ENCODE results near the gene NACC1. TPM values are rescaled to one million over a fixed set of nuclear protein-coding genes. Genes with fewer than 3 reads are reported as not detected.
A peak's percentile ranks its signal among the peaks of the same experiment; 100 is the strongest.

Gene NACC1
- total and polyA plus RNA-seq, 2 of the 13 experiments (the other 11 are each of a cell fraction or from before 2014, with no cell fraction given), result 31.8 to 42.3 TPM

GRCh38 chr19:13150187-13150930 is 32.3 kb downstream of the NACC1 start, which contains the start of the genes IER2 and STX10 (continued):
- peak; percentile 95 for TF ChIP-seq ZHX2 (IDR thresholded peaks at IDR 0.05; ENCODE audit: low read depth)
- TF ChIP-seq ZHX2 (CRISPR knock-in tag; IDR thresholded peaks at IDR 0.05; ENCODE audit: borderline replicate concordance), result no peak
- TF ChIP-seq ZNF44 (CRISPR knock-in tag; IDR thresholded peaks at IDR 0.05), result no peak
- TF ChIP-seq STAT5B (CRISPR knock-in tag; IDR thresholded peaks at IDR 0.05), result no peak
- TF ChIP-seq ZNF292 (CRISPR knock-in tag; IDR thresholded peaks at IDR 0.05; ENCODE audit: borderline replicate concordance, low read depth), result no peak
- peak; percentile 82; the same call in 1 of the 2 replicates for TF ChIP-seq CBX5 (CRISPR knock-in tag; IDR thresholded peaks at IDR 0.05; ENCODE audit: borderline replicate concordance)
- peak; percentile 62; the same call in 1 of the 2 replicates for TF ChIP-seq MTF2 (CRISPR knock-in tag; IDR thresholded peaks at IDR 0.05; ENCODE audit: borderline replicate concordance)
- peak; percentile 45; the same call in 1 of the 2 replicates for TF ChIP-seq ZNF121 (CRISPR knock-in tag; IDR thresholded peaks at IDR 0.05)
- TF ChIP-seq ZNF761 (CRISPR knock-in tag; conservative IDR thresholded peaks at IDR 0.05), result 0 out of 2 replicates have a peak, but pooled peaks have one; percentile 71
- TF ChIP-seq GZF1 (CRISPR knock-in tag; IDR thresholded peaks at IDR 0.05), result 0 out of 2 replicates have a peak, but pooled peaks have one; percentile 42
- TF ChIP-seq, protein P1, sequence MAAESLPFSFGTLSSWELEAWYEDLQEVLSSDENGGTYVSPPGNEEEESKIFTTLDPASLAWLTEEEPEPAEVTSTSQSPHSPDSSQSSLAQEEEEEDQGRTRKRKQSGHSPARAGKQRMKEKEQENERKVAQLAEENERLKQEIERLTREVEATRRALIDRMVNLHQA (CRISPR knock-in tag; IDR thresholded peaks at IDR 0.05), result 0 out of 2 replicates have a peak, but pooled peaks have one; percentile 32
- TF ChIP-seq ZNF34 (CRISPR knock-in tag; IDR thresholded peaks at IDR 0.05; ENCODE audit: borderline replicate concordance), result 0 out of 2 replicates have a peak, but pooled peaks have one; percentile 80
- TF ChIP-seq XRCC5 (optimal IDR thresholded peaks at IDR 0.05; ENCODE audit: low read length), result peak; percentile 85
- 0 out of 2 replicates have a peak, but pooled peaks have one; percentile 24 for TF ChIP-seq ZNF678 (CRISPR knock-in tag; IDR thresholded peaks at IDR 0.05)
- TF ChIP-seq SKIL (CRISPR knock-in tag; IDR thresholded peaks at IDR 0.05; ENCODE audit: borderline replicate concordance), result peak; percentile 91
- TF ChIP-seq ZNF652 (CRISPR knock-in tag; IDR thresholded peaks at IDR 0.05; ENCODE audit: borderline replicate concordance, low read depth), result peak; percentile 31; the same call in 1 of the 2 replicates
- no peak for TF ChIP-seq ZFAT (CRISPR knock-in tag; conservative IDR thresholded peaks at IDR 0.05)
- TF ChIP-seq GLMP (CRISPR knock-in tag; IDR thresholded peaks at IDR 0.05; ENCODE audit: borderline replicate concordance), result no peak
- TF ChIP-seq DR1 (CRISPR knock-in tag; IDR thresholded peaks at IDR 0.05), result 0 out of 2 replicates have a peak, but pooled peaks have one; percentile 40
- TF ChIP-seq ZNF354B (CRISPR knock-in tag; IDR thresholded peaks at IDR 0.05), result 0 out of 2 replicates have a peak, but pooled peaks have one; percentile 48

All from HepG2 (cell line).